Measurements from ENCODE around the gene PPTC7. TPM values are rescaled to one million over a fixed set of nuclear protein-coding genes. Genes with fewer than 3 reads are reported as not detected.
"Not testable (repeated sequence)": the region's sequence is repeated elsewhere in the genome, so short reads cannot be mapped to it uniquely, and the experiment has no call there.

The PPTC7 gene
- total RNA-seq, 3 donors from 2014 or later (not counting 1 experiment from before 2014, with no cell fraction given): 44.0 to 52.7 (median 48.0) TPM

- Histone ChIP-seq H3K4me1 (ENCODE audit: control insufficient read depth, insufficient read depth, low read length) (peaks cover 29% of the 10 kb centered on the region), H3K27me3 (ENCODE audit: control insufficient read depth, insufficient read depth, low read length) (no peaks in the 10 kb centered on the region), H3K9me3 (ENCODE audit: control insufficient read depth, insufficient read depth, low read length) (peaks cover 8% of the 10 kb centered on the region), H3K27ac (ENCODE audit: low read length) (peak overlapping the region; percentile 38), H3K36me3 (ENCODE audit: control insufficient read depth, insufficient read depth, low read length) (no peaks in the 10 kb centered on the region), H3K4me3 (ENCODE audit: low read length) (no peak overlapping the region)
- H3K36me3 Mint-ChIP-seq: no peaks in the 10 kb centered on the region
- TF ChIP-seq CTCF (IDR thresholded peaks at IDR 0.05): no peak
- peak overlapping the region; percentile 88 to 99 for H3K27ac Mint-ChIP-seq
- H3K4me3 Mint-ChIP-seq: no peak overlapping the region
- ATAC-seq (no peak), DNase-seq (no peak)
- intact Hi-C loops (cut with micrococcal nuclease): loop anchor here (1.0 kb wide), 1 partner anchor 11 kb away; no protein-coding TSS in a partner anchor
- no peaks in the 10 kb centered on the region for H3K9me3 Mint-ChIP-seq
- H3K4me1 Mint-ChIP-seq: peaks cover 53% of the 10 kb centered on the region in 2 donors
- H3K27me3 Mint-ChIP-seq (ENCODE audit: low read depth in 2 of 2): no peaks in the 10 kb centered on the region
- WGBS (ENCODE audit: insufficient coverage): 56% methylated on average over 1 of the region's 1 CpG
Measured at GRCh38 chr12:110575326-110575725, 7.8 kb downstream of the PPTC7 start.

DNA sequence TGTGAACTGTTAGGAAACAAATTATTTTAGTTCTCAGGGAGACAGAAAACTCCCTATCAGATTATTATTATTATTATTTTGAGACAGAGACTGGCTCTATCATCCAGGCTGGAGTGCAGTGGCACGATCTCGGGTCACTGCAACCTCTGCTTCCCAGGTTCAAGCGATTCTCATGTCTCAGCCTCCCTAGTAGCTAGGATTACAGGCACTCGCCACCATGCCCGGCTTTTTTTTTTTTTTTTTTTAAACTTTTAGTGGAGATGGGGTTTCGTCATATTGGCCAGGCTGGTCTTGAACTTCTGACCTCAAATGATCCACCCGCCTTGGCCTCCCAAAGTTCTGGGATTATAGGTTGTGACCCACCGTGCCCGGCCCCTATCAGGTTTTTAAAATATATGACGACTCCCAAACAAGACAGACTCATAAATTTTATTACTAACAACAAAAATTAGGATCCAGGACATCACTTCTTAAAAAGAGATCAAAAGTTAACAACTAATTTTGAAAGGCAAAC, 8.3 kb downstream of the PPTC7 start:
- intact Hi-C loops (cut with micrococcal nuclease): loop anchor here (1.0 kb wide), 1 partner anchor 10 kb away; no protein-coding TSS in a partner anchor
- H3K27ac Mint-ChIP-seq: peak overlapping the region in 1 of 2 donors; percentile 88
- H3K4me3 Mint-ChIP-seq; H3K4me3 ChIP-seq (ENCODE audit: low read length); H3K36me3 Mint-ChIP-seq; DNase-seq; H3K27ac ChIP-seq (ENCODE audit: low read length); H3K9me3 Mint-ChIP-seq; H3K27me3 Mint-ChIP-seq (ENCODE audit: low read depth in 2 of 2); H3K36me3 ChIP-seq (ENCODE audit: control insufficient read depth, insufficient read depth, low read length); ATAC-seq; H3K9me3 ChIP-seq (ENCODE audit: control insufficient read depth, insufficient read depth, low read length); H3K27me3 ChIP-seq (ENCODE audit: control insufficient read depth, insufficient read depth, low read length): not testable (repeated sequence)
- WGBS (ENCODE audit: insufficient coverage): 92% methylated on average over 7 of the region's 10 CpGs
- H3K4me1 ChIP-seq (ENCODE audit: control insufficient read depth, insufficient read depth, low read length): peaks cover 24% of the 10 kb centered on the region
- H3K4me1 Mint-ChIP-seq: peaks cover 54% of the 10 kb centered on the region in 2 donors

GRCh38 chr12:110574044-110574443, 9.1 kb downstream of the PPTC7 start:
- H3K4me1 ChIP-seq (ENCODE audit: control insufficient read depth, insufficient read depth, low read length): peaks cover 16% of the 10 kb centered on the region
- peaks cover 0 to 3% of the 10 kb centered on the region in 2 donors for H3K9me3 Mint-ChIP-seq
- no peak overlapping the region for H3K4me3 ChIP-seq (ENCODE audit: low read length)
- no CpG with 5 or more reads among the region's 1 CpG for WGBS (ENCODE audit: insufficient coverage)
- H3K36me3 ChIP-seq (ENCODE audit: control insufficient read depth, insufficient read depth, low read length): no peaks in the 10 kb centered on the region
- no peak overlapping the region for H3K27ac ChIP-seq (ENCODE audit: low read length)
- intact Hi-C loops (cut with micrococcal nuclease): no loop called here
- peaks cover 8% of the 10 kb centered on the region for H3K9me3 ChIP-seq (ENCODE audit: control insufficient read depth, insufficient read depth, low read length)
- H3K4me3 Mint-ChIP-seq: no peak overlapping the region
- DNase-seq (no peak), ATAC-seq (no peak)
- no peaks in the 10 kb centered on the region for H3K27me3 ChIP-seq (ENCODE audit: control insufficient read depth, insufficient read depth, low read length)
- TF ChIP-seq CTCF (IDR thresholded peaks at IDR 0.05): no peak
- H3K27ac Mint-ChIP-seq: no peak overlapping the region
- peaks cover 51 to 52% of the 10 kb centered on the region in 2 donors for H3K4me1 Mint-ChIP-seq
- no peaks in the 10 kb centered on the region for H3K27me3 Mint-ChIP-seq (ENCODE audit: low read depth in 2 of 2)
- H3K36me3 Mint-ChIP-seq: peaks cover 7% of the 10 kb centered on the region

GRCh38 chr12:110570798-110571197, 12.3 kb downstream of the PPTC7 start:
- ATAC-seq; H3K9me3 ChIP-seq (ENCODE audit: control insufficient read depth, insufficient read depth, low read length); H3K36me3 Mint-ChIP-seq; H3K9me3 Mint-ChIP-seq; DNase-seq; H3K36me3 ChIP-seq (ENCODE audit: control insufficient read depth, insufficient read depth, low read length); H3K4me3 ChIP-seq (ENCODE audit: low read length); H3K27me3 Mint-ChIP-seq (ENCODE audit: low read depth in 2 of 2); H3K27ac ChIP-seq (ENCODE audit: low read length); H3K27me3 ChIP-seq (ENCODE audit: control insufficient read depth, insufficient read depth, low read length); H3K27ac Mint-ChIP-seq; H3K4me3 Mint-ChIP-seq; intact Hi-C loops (cut with micrococcal nuclease): not testable (repeated sequence)
- peaks cover 12% of the 10 kb centered on the region for H3K4me1 ChIP-seq (ENCODE audit: control insufficient read depth, insufficient read depth, low read length)
- peaks cover 48 to 53% of the 10 kb centered on the region in 2 donors for H3K4me1 Mint-ChIP-seq
- 100% methylated on average over 10 of the region's 16 CpGs for WGBS (ENCODE audit: insufficient coverage)

- H3K27ac ChIP-seq (ENCODE audit: low read length); DNase-seq; H3K9me3 ChIP-seq (ENCODE audit: control insufficient read depth, insufficient read depth, low read length); H3K36me3 Mint-ChIP-seq; H3K27me3 ChIP-seq (ENCODE audit: control insufficient read depth, insufficient read depth, low read length); ATAC-seq; H3K4me3 ChIP-seq (ENCODE audit: low read length); H3K4me3 Mint-ChIP-seq; H3K36me3 ChIP-seq (ENCODE audit: control insufficient read depth, insufficient read depth, low read length); H3K27me3 Mint-ChIP-seq (ENCODE audit: low read depth in 2 of 2); H3K9me3 Mint-ChIP-seq; intact Hi-C loops (cut with micrococcal nuclease): not testable (repeated sequence)
- H3K27ac Mint-ChIP-seq: peak overlapping the region; percentile 40 to 48
- peaks cover 10% of the 10 kb centered on the region for H3K4me1 ChIP-seq (ENCODE audit: control insufficient read depth, insufficient read depth, low read length)
- H3K4me1 Mint-ChIP-seq: peaks cover 47 to 48% of the 10 kb centered on the region in 2 donors
- no CpG with 5 or more reads among the region's 2 CpGs for WGBS (ENCODE audit: insufficient coverage)
Measured at GRCh38 chr12:110569838-110570237, 13.3 kb downstream of the PPTC7 start.
